Endothelial cell (in vitro differentiated cells): ENCODE results near the gene HOXC4. TPM values are rescaled to one million over a fixed set of nuclear protein-coding genes. Genes with fewer than 3 reads are reported as not detected.

ENCODE experiments used
- DNase-seq: peaks from one replicate; pipeline ENCODE4 v3.0.0; 2021; ENCODE audit warnings: low spot score
- H3K27ac Mint-ChIP-seq: one replicate; pipeline ENCODE4 v1.8.0; 2021; ENCODE audit warnings: mixed read lengths, inconsistent platforms; ENCODE audit not compliant: unreplicated experiment
- H3K27me3 Mint-ChIP-seq: one replicate; pipeline ENCODE4 v1.8.0; 2021; ENCODE audit warnings: mild to moderate bottlenecking, moderate library complexity, mixed read lengths, inconsistent platforms; ENCODE audit not compliant: unreplicated experiment
- H3K36me3 Mint-ChIP-seq: one replicate; pipeline ENCODE4 v1.8.0; 2021; ENCODE audit warnings: mild to moderate bottlenecking, low read depth, mixed read lengths, inconsistent platforms; ENCODE audit not compliant: unreplicated experiment
- H3K4me1 Mint-ChIP-seq: one replicate; pipeline ENCODE4 v1.8.0; 2021; ENCODE audit warnings: mild to moderate bottlenecking, mixed read lengths, inconsistent platforms; ENCODE audit not compliant: unreplicated experiment
- H3K4me3 Mint-ChIP-seq: one replicate; pipeline ENCODE4 v1.8.0; 2021; ENCODE audit warnings: mild to moderate bottlenecking, mixed read lengths, inconsistent platforms; ENCODE audit not compliant: unreplicated experiment
- H3K9me3 Mint-ChIP-seq: one replicate; pipeline ENCODE4 v1.8.0; 2021; ENCODE audit warnings: mixed read lengths, inconsistent platforms; ENCODE audit not compliant: unreplicated experiment
- total RNA-seq: library from RNA; stranded (reverse); fragmentation: NEBNext Ultra II Directional; extraction: Animal tissue kit (Norgen Biotek cat#: 25700); gene quantifications from one replicate; pipeline ENCODE4 v1.2.1, GENCODE V29; 2021; ENCODE audit not compliant: unreplicated experiment
- TF ChIP-seq, protein P1 (sequence below): fragments of 200-600 bp; sonication (generic); IDR thresholded peaks from one replicate; pipeline ENCODE4 v1.5.0; 2021; ENCODE audit warnings: antibody characterized with exemption; ENCODE audit not compliant: unreplicated experiment

HOXC4 gene
- total RNA-seq, 1 donor from 2014 or later: not detected

DNA sequence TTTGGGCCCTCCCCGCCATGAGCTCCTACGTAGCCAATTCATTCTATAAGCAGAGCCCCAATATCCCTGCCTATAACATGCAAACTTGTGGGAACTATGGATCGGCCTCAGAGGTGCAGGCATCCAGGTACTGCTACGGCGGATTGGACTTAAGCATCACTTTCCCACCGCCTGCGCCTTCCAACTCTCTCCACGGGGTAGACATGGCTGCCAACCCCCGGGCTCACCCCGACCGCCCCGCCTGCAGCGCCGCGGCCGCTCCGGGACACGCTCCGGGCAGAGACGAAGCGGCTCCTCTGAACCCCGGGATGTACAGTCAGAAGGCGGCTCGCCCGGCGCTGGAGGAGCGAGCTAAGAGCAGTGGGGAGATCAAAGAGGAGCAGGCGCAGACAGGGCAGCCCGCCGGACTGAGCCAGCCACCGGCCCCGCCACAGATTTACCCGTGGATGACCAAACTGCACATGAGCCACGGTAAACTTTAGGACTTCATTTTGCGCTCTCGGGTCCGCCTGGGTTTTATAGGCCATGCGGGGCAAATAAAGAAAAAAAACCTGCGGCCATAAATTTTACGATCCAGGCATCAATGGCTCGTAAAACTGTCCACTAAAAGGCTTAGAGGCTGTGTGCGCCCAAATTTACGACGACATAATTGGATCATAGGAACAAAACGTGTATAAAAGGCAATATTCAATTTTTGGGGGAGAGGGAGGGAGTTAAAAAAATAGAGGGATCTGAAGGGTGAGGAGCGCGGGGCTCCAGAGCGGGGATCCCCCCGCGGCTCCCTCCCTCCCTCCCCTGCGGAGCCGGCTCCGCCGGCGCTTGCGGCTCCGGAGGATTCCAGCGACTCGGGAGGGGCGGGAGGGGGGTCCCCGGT, 20.3 kb upstream of the HOXC4 start:
- Mint-ChIP-seq H3K9me3 (no peaks in the 10 kb centered on the region), H3K36me3 (peaks cover 7% of the 10 kb centered on the region), H3K27ac (no peak overlapping the region), H3K27me3 (peaks cover 55% of the 10 kb centered on the region), H3K4me1 (peaks cover 29% of the 10 kb centered on the region), H3K4me3 (peak overlapping the region; percentile 47)
- DNase-seq: no peak
- TF ChIP-seq, protein P1, sequence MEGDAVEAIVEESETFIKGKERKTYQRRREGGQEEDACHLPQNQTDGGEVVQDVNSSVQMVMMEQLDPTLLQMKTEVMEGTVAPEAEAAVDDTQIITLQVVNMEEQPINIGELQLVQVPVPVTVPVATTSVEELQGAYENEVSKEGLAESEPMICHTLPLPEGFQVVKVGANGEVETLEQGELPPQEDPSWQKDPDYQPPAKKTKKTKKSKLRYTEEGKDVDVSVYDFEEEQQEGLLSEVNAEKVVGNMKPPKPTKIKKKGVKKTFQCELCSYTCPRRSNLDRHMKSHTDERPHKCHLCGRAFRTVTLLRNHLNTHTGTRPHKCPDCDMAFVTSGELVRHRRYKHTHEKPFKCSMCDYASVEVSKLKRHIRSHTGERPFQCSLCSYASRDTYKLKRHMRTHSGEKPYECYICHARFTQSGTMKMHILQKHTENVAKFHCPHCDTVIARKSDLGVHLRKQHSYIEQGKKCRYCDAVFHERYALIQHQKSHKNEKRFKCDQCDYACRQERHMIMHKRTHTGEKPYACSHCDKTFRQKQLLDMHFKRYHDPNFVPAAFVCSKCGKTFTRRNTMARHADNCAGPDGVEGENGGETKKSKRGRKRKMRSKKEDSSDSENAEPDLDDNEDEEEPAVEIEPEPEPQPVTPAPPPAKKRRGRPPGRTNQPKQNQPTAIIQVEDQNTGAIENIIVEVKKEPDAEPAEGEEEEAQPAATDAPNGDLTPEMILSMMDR: no peak

DNA sequence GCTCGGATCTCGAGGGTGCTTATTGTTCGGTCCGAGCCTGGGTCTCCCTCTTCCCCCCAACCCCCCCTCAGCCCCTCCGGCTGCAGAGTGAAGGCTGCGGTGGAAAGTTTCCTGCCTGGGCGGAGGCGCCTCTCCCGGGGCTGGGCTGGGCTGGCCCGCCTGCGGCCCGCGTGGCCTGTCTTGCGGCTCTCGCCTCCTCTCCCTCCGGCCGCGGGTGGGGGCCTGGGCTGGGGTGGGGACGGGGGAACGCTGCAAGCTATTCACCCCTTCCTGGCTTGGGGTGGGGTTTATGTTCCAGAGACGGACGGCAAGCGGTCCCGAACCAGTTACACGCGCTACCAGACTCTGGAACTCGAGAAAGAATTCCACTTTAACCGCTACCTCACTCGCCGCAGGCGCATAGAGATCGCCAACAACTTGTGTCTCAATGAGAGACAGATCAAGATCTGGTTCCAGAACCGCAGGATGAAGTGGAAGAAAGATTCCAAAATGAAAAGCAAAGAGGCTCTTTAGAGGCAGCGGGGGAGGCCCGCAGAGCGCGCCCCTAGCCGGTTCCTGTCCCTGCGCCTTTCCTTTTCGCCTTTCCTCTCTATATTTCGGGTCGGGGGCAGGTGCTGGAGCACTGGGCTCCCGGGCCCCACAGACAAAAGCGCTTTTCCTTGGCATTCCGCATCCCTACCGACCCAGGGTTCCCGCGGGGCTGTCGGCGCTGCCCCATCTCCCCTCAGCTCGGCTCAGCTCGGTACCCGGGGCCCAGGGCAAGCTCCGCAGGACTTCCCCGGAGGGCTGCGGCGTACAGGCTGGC, 19.5 kb upstream of the HOXC4 start:
- peaks cover 60% of the 10 kb centered on the region for H3K27me3 Mint-ChIP-seq
- H3K4me3 Mint-ChIP-seq: no peak overlapping the region
- peaks cover 25% of the 10 kb centered on the region for H3K4me1 Mint-ChIP-seq
- peaks cover 7% of the 10 kb centered on the region for H3K36me3 Mint-ChIP-seq
- TF ChIP-seq, protein P1: no peak
- no peaks in the 10 kb centered on the region for H3K9me3 Mint-ChIP-seq
- no peak overlapping the region for H3K27ac Mint-ChIP-seq
- no peak for DNase-seq

DNA sequence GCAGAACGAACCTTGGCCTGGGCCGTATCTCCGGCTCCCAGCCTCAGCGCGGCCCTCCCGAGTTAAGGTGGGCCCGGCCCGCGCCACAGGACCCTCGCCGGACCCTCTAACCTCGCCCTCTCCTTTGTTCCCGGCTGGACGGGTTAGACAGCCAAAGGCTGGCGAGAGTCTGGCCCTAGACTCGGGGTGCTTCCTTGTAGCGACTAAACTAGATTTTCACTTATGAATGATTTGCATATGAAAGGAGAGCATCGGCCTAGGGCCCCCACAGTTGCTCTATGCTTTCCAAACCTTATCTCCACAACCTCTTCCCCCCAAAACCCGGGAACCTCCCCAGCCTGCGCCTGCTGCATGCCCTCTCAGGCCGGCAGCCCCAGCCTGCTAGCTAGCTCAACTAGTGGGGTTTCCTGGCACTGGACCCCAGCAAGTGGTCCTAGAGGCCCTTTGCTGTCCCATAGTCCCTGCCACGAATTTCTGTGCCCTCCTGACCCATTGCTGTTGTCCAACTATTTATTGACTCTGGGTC, 18.8 kb upstream of the HOXC4 start:
- peaks cover 24% of the 10 kb centered on the region for H3K4me1 Mint-ChIP-seq
- H3K36me3 Mint-ChIP-seq: peaks cover 7% of the 10 kb centered on the region
- TF ChIP-seq, protein P1: no peak
- no peaks in the 10 kb centered on the region for H3K9me3 Mint-ChIP-seq
- DNase-seq: no peak
- no peak overlapping the region for H3K27ac Mint-ChIP-seq
- peaks cover 60% of the 10 kb centered on the region for H3K27me3 Mint-ChIP-seq
- peak overlapping the region; percentile 21 for H3K4me3 Mint-ChIP-seq

DNA sequence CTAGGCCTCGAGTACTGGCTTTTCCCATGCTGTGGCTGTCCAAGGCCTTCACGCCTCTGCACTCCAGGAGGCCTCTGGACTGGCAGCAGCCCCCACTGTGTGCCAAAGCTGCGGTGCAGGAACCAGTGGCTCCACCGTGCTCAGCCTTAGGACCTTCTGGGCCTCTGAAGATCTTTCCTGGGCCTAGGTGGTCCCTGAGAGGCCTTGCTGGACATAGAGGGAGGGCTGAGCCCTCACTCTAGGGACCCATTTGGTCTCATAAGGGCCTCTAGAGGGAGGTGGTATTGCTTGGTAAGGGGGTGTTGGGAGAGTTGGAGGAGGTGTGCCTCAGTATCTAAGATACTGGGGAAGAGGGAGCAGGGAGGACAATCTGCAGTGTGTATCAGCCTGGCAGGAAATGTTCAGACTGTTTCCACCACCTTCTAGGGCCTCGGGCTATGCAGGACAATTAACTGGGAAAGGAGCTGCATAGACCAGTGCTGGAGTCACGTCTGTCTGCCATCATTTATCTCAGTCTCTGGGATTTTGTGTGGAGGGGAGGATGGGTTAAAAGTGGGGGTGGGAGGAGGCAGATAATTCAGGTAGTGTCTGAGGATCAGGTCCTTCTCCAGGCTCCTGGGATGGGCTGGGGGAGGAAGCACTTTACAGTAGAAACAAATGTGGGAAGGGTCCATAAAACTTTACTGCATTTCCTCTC, 17.9 kb upstream of the HOXC4 start:
- TF ChIP-seq, protein P1: no peak
- Mint-ChIP-seq H3K27me3 (peaks cover 62% of the 10 kb centered on the region), H3K9me3 (no peaks in the 10 kb centered on the region), H3K36me3 (peaks cover 8% of the 10 kb centered on the region), H3K27ac (no peak overlapping the region), H3K4me3 (no peak overlapping the region), H3K4me1 (peaks cover 20% of the 10 kb centered on the region)
- DNase-seq: no peak
